ENCODE measurements around the gene EPN1. TPM values are rescaled to one million over a fixed set of nuclear protein-coding genes. Genes with fewer than 3 reads are reported as not detected.

EPN1 gene
- total and polyA plus RNA-seq, 2 of the 13 experiments (the other 11 are each of a cell fraction or from before 2014, with no cell fraction given): 28.9 to 31.7 TPM

- TF ChIP-seq ZNF570 (CRISPR knock-in tag; IDR thresholded peaks at IDR 0.05; ENCODE audit: borderline replicate concordance) (no peak), ZC3H4 (CRISPR knock-in tag; IDR thresholded peaks at IDR 0.05; ENCODE audit: borderline replicate concordance) (no peak), ARHGAP35 (CRISPR knock-in tag; IDR thresholded peaks at IDR 0.05; ENCODE audit: borderline replicate concordance) (no peak), ZSCAN9 (CRISPR knock-in tag; IDR thresholded peaks at IDR 0.05; ENCODE audit: borderline replicate concordance) (no peak), POGZ (CRISPR knock-in tag; IDR thresholded peaks at IDR 0.05) (no peak), ZNF513 (CRISPR knock-in tag; conservative IDR thresholded peaks at IDR 0.05) (no peak), POLR2G (IDR thresholded peaks at IDR 0.05; ENCODE audit: low read depth, low read length) (no peak), HMGA1 (CRISPR knock-in tag; conservative IDR thresholded peaks at IDR 0.05) (no peak), FUBP1 (CRISPR knock-in tag; IDR thresholded peaks at IDR 0.05; ENCODE audit: borderline replicate concordance) (no peak), ZNF790 (CRISPR knock-in tag; IDR thresholded peaks at IDR 0.05; ENCODE audit: borderline replicate concordance) (no peak), NFE2L1 (CRISPR knock-in tag; IDR thresholded peaks at IDR 0.05; ENCODE audit: borderline replicate concordance) (no peak), RFX3 (CRISPR knock-in tag; IDR thresholded peaks at IDR 0.05) (no peak), CREM (IDR thresholded peaks at IDR 0.05) (no peak), CREM (CRISPR knock-in tag; IDR thresholded peaks at IDR 0.05) (no peak), EZH2 (conservative IDR thresholded peaks at IDR 0.05; ENCODE audit: low read depth, low read length) (no peak)
- TF ChIP-seq, protein P1, sequence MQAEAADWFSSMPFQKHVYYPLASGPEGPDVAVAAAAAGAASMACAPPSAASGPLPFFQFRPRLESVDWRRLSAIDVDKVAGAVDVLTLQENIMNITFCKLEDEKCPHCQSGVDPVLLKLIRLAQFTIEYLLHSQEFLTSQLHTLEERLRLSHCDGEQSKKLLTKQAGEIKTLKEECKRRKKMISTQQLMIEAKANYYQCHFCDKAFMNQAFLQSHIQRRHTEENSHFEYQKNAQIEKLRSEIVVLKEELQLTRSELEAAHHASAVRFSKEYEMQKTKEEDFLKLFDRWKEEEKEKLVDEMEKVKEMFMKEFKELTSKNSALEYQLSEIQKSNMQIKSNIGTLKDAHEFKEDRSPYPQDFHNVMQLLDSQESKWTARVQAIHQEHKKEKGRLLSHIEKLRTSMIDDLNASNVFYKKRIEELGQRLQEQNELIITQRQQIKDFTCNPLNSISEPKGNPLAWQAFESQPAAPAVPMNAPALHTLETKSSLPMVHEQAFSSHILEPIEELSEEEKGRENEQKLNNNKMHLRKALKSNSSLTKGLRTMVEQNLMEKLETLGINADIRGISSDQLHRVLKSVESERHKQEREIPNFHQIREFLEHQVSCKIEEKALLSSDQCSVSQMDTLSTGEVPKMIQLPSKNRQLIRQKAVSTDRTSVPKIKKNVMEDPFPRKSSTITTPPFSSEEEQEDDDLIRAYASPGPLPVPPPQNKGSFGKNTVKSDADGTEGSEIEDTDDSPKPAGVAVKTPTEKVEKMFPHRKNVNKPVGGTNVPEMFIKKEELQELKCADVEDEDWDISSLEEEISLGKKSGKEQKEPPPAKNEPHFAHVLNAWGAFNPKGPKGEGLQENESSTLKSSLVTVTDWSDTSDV (CRISPR knock-in tag; IDR thresholded peaks at IDR 0.05): no peak; the same call in 1 of the 2 replicates
- TF ChIP-seq, protein P2, sequence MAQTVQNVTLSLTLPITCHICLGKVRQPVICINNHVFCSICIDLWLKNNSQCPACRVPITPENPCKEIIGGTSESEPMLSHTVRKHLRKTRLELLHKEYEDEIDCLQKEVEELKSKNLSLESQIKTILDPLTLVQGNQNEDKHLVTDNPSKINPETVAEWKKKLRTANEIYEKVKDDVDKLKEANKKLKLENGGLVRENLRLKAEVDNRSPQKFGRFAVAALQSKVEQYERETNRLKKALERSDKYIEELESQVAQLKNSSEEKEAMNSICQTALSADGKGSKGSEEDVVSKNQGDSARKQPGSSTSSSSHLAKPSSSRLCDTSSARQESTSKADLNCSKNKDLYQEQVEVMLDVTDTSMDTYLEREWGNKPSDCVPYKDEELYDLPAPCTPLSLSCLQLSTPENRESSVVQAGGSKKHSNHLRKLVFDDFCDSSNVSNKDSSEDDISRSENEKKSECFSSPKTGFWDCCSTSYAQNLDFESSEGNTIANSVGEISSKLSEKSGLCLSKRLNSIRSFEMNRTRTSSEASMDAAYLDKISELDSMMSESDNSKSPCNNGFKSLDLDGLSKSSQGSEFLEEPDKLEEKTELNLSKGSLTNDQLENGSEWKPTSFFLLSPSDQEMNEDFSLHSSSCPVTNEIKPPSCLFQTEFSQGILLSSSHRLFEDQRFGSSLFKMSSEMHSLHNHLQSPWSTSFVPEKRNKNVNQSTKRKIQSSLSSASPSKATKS (CRISPR knock-in tag; IDR thresholded peaks at IDR 0.05): no peak
- TF ChIP-seq, protein P3, sequence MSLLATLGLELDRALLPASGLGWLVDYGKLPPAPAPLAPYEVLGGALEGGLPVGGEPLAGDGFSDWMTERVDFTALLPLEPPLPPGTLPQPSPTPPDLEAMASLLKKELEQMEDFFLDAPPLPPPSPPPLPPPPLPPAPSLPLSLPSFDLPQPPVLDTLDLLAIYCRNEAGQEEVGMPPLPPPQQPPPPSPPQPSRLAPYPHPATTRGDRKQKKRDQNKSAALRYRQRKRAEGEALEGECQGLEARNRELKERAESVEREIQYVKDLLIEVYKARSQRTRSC (CRISPR knock-in tag; IDR thresholded peaks at IDR 0.05; ENCODE audit: low read depth): no peak
- TF ChIP-seq, protein P4, sequence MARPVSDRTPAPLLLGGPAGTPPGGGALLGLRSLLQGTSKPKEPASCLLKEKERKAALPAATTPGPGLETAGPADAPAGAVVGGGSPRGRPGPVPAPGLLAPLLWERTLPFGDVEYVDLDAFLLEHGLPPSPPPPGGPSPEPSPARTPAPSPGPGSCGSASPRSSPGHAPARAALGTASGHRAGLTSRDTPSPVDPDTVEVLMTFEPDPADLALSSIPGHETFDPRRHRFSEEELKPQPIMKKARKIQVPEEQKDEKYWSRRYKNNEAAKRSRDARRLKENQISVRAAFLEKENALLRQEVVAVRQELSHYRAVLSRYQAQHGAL (CRISPR knock-in tag; IDR thresholded peaks at IDR 0.05; ENCODE audit: not compliant biosample characterization): no peak
- TF ChIP-seq, protein P5, sequence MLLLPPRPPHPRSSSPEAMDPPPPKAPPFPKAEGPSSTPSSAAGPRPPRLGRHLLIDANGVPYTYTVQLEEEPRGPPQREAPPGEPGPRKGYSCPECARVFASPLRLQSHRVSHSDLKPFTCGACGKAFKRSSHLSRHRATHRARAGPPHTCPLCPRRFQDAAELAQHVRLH (CRISPR knock-in tag; IDR thresholded peaks at IDR 0.05; ENCODE audit: borderline replicate concordance, low read depth): peak; percentile 7; the same call in 1 of the 2 replicates
These were observed 34.9 kb upstream of the EPN1 start (continued) for GRCh38 chr19:55640043-55640576.
